B cell (primary cell): ENCODE measurements around the gene MAP3K15. TPM values are rescaled to one million over a fixed set of nuclear protein-coding genes. Genes with fewer than 3 reads are reported as not detected.

Experiments used
- ATAC-seq: fragments of 200-7000 bp; cut with Tn5 transposase; one replicate; pipeline ENCODE4 v1.10.0; 2021; ENCODE audit warnings: low read depth, mild to moderate bottlenecking, moderate number of reproducible peaks, moderate library complexity
- CTCF ChIA-PET: fragments of 350-600 bp; sonication (Branson Sonifier 250); formaldehyde crosslinking; loops from one replicate; lab custom pipeline; 2021; ENCODE audit warnings: antibody characterized with exemption, inconsistent platforms; lab: Charles Lee
- POLR2A ChIA-PET: fragments of 350-600 bp; sonication (Branson Sonifier 250); formaldehyde crosslinking; loops from one replicate; lab custom pipeline; 2021; ENCODE audit warnings: antibody characterized with exemption; lab: Charles Lee
- DNase-seq: peaks from one replicate; pipeline ENCODE4 v3.0.0; 2013
- H2AFZ ChIP-seq: 2 replicates; pipeline ENCODE4 v1.6.1; 2012; ENCODE audit warnings: mild to moderate bottlenecking, low read depth, low read length; ENCODE audit not compliant: insufficient read depth, poor library complexity, severe bottlenecking
- H3K27ac ChIP-seq, 2 donors: 1 replicate in 1 of 2; 2 replicates in 1 of 2; pipeline ENCODE4 v1.5.1; 2012 to 2013; ENCODE audit warnings: low read length in 2 of 2, mild to moderate bottlenecking in 2 of 2, moderate library complexity in 1 of 2
- H3K27me3 ChIP-seq, 4 experiments: fragments of 200-600 bp in 1 of 4; sonication (generic) in 1 of 4; replicated peaks in 1 of 4; 1 replicate in 2 of 4; 2 replicates in 2 of 4; pipeline versions ENCODE4 v1.6.1 to v1.7.0; 2013 to 2016; ENCODE audit warnings: low read length in 3 of 4, mild to moderate bottlenecking in 2 of 4, mixed read lengths in 1 of 4, moderate library complexity in 1 of 4; ENCODE audit not compliant: insufficient read depth in 4 of 4, control insufficient read depth in 3 of 4; ENCODE audit errors: control extremely low read depth in 1 of 4
- H3K36me3 ChIP-seq, 2 experiments: replicated peaks in 1 of 2; 1 replicate in 1 of 2; 2 replicates in 1 of 2; pipeline versions ENCODE4 v1.6.1 to v1.7.1; 2013; ENCODE audit warnings: low read length in 1 of 2; ENCODE audit not compliant: insufficient read depth in 2 of 2, control insufficient read depth in 1 of 2; ENCODE audit errors: control extremely low read depth in 1 of 2, extremely low read depth in 1 of 2
- H3K4me1 ChIP-seq, 2 donors: fragments of 200-600 bp in 1 of 2; sonication (generic) in 1 of 2; 1 replicate in 1 of 2; 2 replicates in 1 of 2; pipeline versions ENCODE4 v1.5.1 to v1.6.1; 2013 to 2017; ENCODE audit warnings: low read length in 2 of 2; ENCODE audit not compliant: control insufficient read depth in 2 of 2, insufficient read depth in 2 of 2
- H3K4me2 ChIP-seq: replicated peaks from 2 replicates; pipeline ENCODE3; 2012; ENCODE audit warnings: mild to moderate bottlenecking, low read depth, low read length; ENCODE audit not compliant: poor library complexity, severe bottlenecking
- H3K4me3 ChIP-seq, 5 experiments: fragments of 200-600 bp in 1 of 5; sonication (generic) in 1 of 5; 1 replicate in 3 of 5; 2 replicates in 2 of 5; pipeline versions ENCODE4 v1.5.1 to v1.7.0; 2011 to 2016; ENCODE audit warnings: low read length in 4 of 5, mild to moderate bottlenecking in 4 of 5, low read depth in 2 of 5, control low read depth in 1 of 5, moderate library complexity in 1 of 5; ENCODE audit not compliant: insufficient read depth in 1 of 5; ENCODE audit errors: control extremely low read depth in 1 of 5, extremely low read depth in 1 of 5
- H3K79me2 ChIP-seq: fragments of 200-600 bp; sonication (generic); one replicate; pipeline ENCODE4 v1.6.0; 2016; ENCODE audit warnings: low read length; ENCODE audit not compliant: control insufficient read depth, insufficient read depth
- H3K9ac ChIP-seq: fragments of 200-600 bp; sonication (generic); 2 replicates; pipeline ENCODE4 v1.6.1; 2017; ENCODE audit warnings: mild to moderate bottlenecking, low read length, moderate library complexity
- H3K9me3 ChIP-seq, 3 donors: one replicate each; pipeline versions ENCODE4 v1.6.1 to v1.7.1; 2013; ENCODE audit warnings: low read length in 2 of 3; ENCODE audit not compliant: control insufficient read depth in 2 of 3, insufficient read depth in 1 of 3; ENCODE audit errors: control extremely low read depth in 1 of 3
- H4K20me1 ChIP-seq: 2 replicates; pipeline ENCODE4 v1.6.0; 2012; ENCODE audit warnings: mild to moderate bottlenecking, low read length; ENCODE audit not compliant: insufficient read depth, control insufficient read depth, poor library complexity, severe bottlenecking
- H3K27ac Mint-ChIP-seq: one replicate; pipeline ENCODE4 v1.8.0; 2021; ENCODE audit warnings: mixed read lengths
- H3K27me3 Mint-ChIP-seq: one replicate; pipeline ENCODE4 v1.8.0; 2021; ENCODE audit warnings: mixed read lengths
- H3K4me1 Mint-ChIP-seq: one replicate; pipeline ENCODE4 v1.8.0; 2021; ENCODE audit warnings: mixed read lengths
- H3K4me3 Mint-ChIP-seq: one replicate; pipeline ENCODE4 v1.8.0; 2021; ENCODE audit warnings: mixed read lengths
- H3K9me3 Mint-ChIP-seq: one replicate; pipeline ENCODE4 v1.8.0; 2022; ENCODE audit warnings: mixed read lengths; ENCODE audit not compliant: insufficient read depth
- EZH2 ChIP-seq: IDR thresholded peaks from 2 replicates; pipeline ENCODE4 v1.6.1; 2012; ENCODE audit warnings: borderline replicate concordance, low read depth, mild to moderate bottlenecking, moderate library complexity, low read length; ENCODE audit not compliant: insufficient read depth, poor library complexity, severe bottlenecking
- WGBS: methylation state at CpG from one replicate; pipeline ENCODE4 v1.1.5; 2013; ENCODE audit warnings: missing lambda C conversion rate; ENCODE audit not compliant: insufficient coverage; 5-methylcytosine and 5-hydroxymethylcytosine counted together
- intact Hi-C: fragments of 100-400 bp; cut with micrococcal nuclease; formaldehyde crosslinking; loops from one replicate; pipeline ENCODE4 v1.10.0; 2022
- polyA minus RNA-seq: library from RNA; depleted of rRNA, polyadenylated mRNA; stranded (reverse); fragments of >200 nt; gene quantifications from 2 replicates; pipeline ENCODE4 v1.2.3, GENCODE V29; 2012
- polyA plus RNA-seq: library from polyadenylated mRNA; depleted of rRNA; stranded (reverse); fragments of >200 nt; gene quantifications from 2 replicates; pipeline ENCODE4 v1.2.3, GENCODE V29; 2012
- total RNA-seq, 2 donors: library from RNA; stranded (reverse); fragments of 120-200 nt in 1 of 2; gene quantifications; 1 replicate in 1 of 2; 2 replicates in 1 of 2; pipeline versions ENCODE4 v1.2.3 to v1.2.4, GENCODE V29; 2013 to 2022
- TF ChIP-seq, protein P1 (sequence below): fragments of 200-600 bp; IDR thresholded peaks from one replicate; pipeline ENCODE4 v1.8.0; 2022; ENCODE audit warnings: antibody characterized with exemption, mild to moderate bottlenecking

MAP3K15 gene, protein sequence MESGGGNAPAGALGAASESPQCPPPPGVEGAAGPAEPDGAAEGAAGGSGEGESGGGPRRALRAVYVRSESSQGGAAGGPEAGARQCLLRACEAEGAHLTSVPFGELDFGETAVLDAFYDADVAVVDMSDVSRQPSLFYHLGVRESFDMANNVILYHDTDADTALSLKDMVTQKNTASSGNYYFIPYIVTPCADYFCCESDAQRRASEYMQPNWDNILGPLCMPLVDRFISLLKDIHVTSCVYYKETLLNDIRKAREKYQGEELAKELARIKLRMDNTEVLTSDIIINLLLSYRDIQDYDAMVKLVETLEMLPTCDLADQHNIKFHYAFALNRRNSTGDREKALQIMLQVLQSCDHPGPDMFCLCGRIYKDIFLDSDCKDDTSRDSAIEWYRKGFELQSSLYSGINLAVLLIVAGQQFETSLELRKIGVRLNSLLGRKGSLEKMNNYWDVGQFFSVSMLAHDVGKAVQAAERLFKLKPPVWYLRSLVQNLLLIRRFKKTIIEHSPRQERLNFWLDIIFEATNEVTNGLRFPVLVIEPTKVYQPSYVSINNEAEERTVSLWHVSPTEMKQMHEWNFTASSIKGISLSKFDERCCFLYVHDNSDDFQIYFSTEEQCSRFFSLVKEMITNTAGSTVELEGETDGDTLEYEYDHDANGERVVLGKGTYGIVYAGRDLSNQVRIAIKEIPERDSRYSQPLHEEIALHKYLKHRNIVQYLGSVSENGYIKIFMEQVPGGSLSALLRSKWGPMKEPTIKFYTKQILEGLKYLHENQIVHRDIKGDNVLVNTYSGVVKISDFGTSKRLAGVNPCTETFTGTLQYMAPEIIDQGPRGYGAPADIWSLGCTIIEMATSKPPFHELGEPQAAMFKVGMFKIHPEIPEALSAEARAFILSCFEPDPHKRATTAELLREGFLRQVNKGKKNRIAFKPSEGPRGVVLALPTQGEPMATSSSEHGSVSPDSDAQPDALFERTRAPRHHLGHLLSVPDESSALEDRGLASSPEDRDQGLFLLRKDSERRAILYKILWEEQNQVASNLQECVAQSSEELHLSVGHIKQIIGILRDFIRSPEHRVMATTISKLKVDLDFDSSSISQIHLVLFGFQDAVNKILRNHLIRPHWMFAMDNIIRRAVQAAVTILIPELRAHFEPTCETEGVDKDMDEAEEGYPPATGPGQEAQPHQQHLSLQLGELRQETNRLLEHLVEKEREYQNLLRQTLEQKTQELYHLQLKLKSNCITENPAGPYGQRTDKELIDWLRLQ (N-terminal part only)
- total RNA-seq (0.24 TPM in 1 of 2 replicates, not detected in the other), polyA plus RNA-seq (0.13 TPM in 1 of 2 replicates, not detected in the other), polyA minus RNA-seq (0.14 TPM in 1 of 2 replicates, not detected in the other)
- total RNA-seq (2013): 0.07 TPM

DNA sequence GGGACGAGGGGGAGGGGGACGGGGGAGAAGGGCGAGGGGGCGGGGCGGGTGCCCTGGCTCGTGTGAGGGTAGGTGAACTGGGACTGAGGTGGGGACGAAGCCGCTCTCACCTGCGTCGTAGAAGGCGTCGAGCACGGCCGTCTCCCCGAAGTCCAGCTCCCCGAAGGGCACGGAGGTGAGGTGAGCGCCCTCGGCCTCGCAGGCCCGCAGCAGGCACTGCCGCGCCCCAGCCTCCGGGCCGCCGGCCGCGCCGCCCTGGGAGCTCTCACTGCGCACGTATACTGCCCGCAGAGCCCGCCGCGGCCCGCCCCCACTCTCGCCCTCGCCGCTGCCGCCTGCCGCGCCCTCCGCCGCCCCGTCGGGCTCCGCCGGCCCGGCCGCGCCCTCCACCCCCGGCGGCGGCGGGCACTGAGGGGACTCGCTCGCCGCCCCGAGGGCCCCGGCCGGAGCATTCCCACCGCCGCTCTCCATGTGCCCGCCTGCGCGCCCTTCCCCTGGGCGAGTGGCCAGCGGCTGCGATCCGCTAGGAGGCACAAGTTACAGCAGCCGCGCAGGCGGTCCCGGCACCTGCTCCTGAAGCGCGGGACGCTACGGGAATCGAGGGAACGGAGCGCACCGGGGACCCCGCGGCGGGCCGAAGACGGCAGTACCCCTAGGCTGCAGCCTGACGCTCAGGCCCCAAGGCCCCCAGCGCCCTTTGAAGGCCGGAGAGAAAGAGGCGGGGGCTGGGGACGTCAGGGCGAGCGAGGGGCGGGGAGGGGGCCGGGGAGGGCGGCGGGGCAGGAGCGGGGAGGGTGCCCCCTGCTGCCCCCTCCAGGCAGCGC is at the start of gene MAP3K15:
Gene MAP3K15, minus strand, starts transcription at position 718 of the 824 bp plus-strand sequence. Its CDS starts 247 bp downstream, at position 471.
- intact Hi-C loops: no loop called here

More for the DNA sequence above, at the start of gene MAP3K15:
- H3K9me3 ChIP-seq: no peaks in the 10 kb centered on the region
- peak within 1 kb of the TSS in 2 of 5 experiments; percentile 30 to 34 for H3K4me3 ChIP-seq
- H3K27ac ChIP-seq: no peak within 1 kb of the TSS
- DNase-seq (peak; percentile 32), ATAC-seq (peak; percentile 47)
- CTCF ChIA-PET: no interaction called here
- no peak within 1 kb of the TSS for H2AFZ ChIP-seq
- no peaks in the 10 kb centered on the region for H3K9me3 Mint-ChIP-seq
- peaks cover 23% of the 10 kb centered on the region for H3K27me3 Mint-ChIP-seq
- peak within 1 kb of the TSS; percentile 59 for H3K4me2 ChIP-seq
- H3K79me2 ChIP-seq: no peaks in the 10 kb centered on the region
- peaks cover 0 to 10% (median 3%) of the 10 kb centered on the region in 4 experiments for H3K27me3 ChIP-seq
- H3K4me3 Mint-ChIP-seq: peak within 1 kb of the TSS; percentile 66
- H3K4me1 Mint-ChIP-seq: peaks cover 1% of the 10 kb centered on the region
- 4% methylated on average over 69 of the region's 100 CpGs for WGBS
- peaks cover 0 to 3% of the 10 kb centered on the region in 2 donors for H3K4me1 ChIP-seq
- no peaks in the 10 kb centered on the region for H3K36me3 ChIP-seq
- POLR2A ChIA-PET: no interaction called here
- no peak within 1 kb of the TSS for H3K27ac Mint-ChIP-seq
- no peak for TF ChIP-seq EZH2
- TF ChIP-seq, protein P1, sequence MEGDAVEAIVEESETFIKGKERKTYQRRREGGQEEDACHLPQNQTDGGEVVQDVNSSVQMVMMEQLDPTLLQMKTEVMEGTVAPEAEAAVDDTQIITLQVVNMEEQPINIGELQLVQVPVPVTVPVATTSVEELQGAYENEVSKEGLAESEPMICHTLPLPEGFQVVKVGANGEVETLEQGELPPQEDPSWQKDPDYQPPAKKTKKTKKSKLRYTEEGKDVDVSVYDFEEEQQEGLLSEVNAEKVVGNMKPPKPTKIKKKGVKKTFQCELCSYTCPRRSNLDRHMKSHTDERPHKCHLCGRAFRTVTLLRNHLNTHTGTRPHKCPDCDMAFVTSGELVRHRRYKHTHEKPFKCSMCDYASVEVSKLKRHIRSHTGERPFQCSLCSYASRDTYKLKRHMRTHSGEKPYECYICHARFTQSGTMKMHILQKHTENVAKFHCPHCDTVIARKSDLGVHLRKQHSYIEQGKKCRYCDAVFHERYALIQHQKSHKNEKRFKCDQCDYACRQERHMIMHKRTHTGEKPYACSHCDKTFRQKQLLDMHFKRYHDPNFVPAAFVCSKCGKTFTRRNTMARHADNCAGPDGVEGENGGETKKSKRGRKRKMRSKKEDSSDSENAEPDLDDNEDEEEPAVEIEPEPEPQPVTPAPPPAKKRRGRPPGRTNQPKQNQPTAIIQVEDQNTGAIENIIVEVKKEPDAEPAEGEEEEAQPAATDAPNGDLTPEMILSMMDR: no peak
- no peaks in the 10 kb centered on the region for H4K20me1 ChIP-seq
- H3K9ac ChIP-seq: no peak within 1 kb of the TSS
